NCI-H2171 (cell line): ENCODE results near the gene NPFF.

Experiments used
- DNase-seq: peaks from one replicate; lab custom pipeline; 2025; lab: John Stamatoyannopoulos, UW

NPFF gene

GRCh38 chr12:53474819-53475218 is 32.5 kb downstream of the NPFF start:
- no peak for DNase-seq

- DNase-seq, result no peak
Observed at GRCh38 chr12:53474077-53474476, 33.2 kb downstream of the NPFF start.

GRCh38 chr12:53472056-53472582 is 35.2 kb downstream of the NPFF start:
- no peak for DNase-seq

- no peak for DNase-seq
Observed at GRCh38 chr12:53468282-53468681, 39.0 kb downstream of the NPFF start.

GRCh38 chr12:53467880-53468279 is 39.4 kb downstream of the NPFF start:
- DNase-seq, result no peak

GRCh38 chr12:53467082-53467481 is 40.2 kb downstream of the NPFF start:
- no peak for DNase-seq

- DNase-seq, result no peak
Observed at GRCh38 chr12:53466640-53467039, 40.6 kb downstream of the NPFF start.

- DNase-seq, result no peak
Observed at GRCh38 chr12:53465679-53466078, 41.6 kb downstream of the NPFF start.

GRCh38 chr12:53464685-53465418 is 42.4 kb downstream of the NPFF start:
- no peak for DNase-seq

GRCh38 chr12:53463802-53464560 is 43.3 kb downstream of the NPFF start:
- DNase-seq, result no peak

GRCh38 chr12:53462935-53463334 is 44.3 kb downstream of the NPFF start:
- no peak for DNase-seq

- no peak for DNase-seq
Observed at GRCh38 chr12:53461591-53461990, 45.7 kb downstream of the NPFF start.

GRCh38 chr12:53461059-53461458 is 46.2 kb downstream of the NPFF start:
- no peak for DNase-seq

- no peak for DNase-seq
Observed at GRCh38 chr12:53459097-53459496, 48.2 kb downstream of the NPFF start.
